GM19238 (cell line): ENCODE measurements around the gene DNAJC4.
A peak's percentile ranks its signal among the peaks of the same experiment; 100 is the strongest.
"Not testable (repeated sequence)": the region's sequence is repeated elsewhere in the genome, so short reads cannot be mapped to it uniquely, and the experiment has no call there.

Experiments used
- DNase-seq: peaks from one replicate; pipeline ENCODE4 v3.0.0; 2011; ENCODE audit warnings: low spot score; ENCODE audit not compliant: insufficient read length

Gene DNAJC4

DNA sequence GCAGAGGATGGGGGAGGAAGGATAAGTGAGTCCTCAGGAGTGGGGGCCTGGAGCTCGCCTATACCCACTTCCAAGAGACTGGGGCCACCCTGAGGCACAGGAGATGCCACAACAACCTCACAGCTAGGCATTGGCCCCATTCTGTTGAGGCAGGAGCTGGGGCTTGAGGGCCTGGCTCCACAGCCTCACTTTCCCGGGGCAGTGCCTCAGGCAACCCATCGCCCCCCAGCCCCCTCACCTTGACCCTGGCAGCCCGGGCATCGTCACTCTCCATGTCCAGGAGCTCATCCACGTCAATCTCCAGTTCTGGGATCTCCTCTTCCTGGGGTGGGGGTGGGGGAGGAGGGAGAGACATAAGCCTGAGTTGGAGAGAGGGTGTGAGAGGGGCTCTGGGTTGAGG is 14.6 kb downstream of the DNAJC4 start:
- DNase-seq = no peak

DNA sequence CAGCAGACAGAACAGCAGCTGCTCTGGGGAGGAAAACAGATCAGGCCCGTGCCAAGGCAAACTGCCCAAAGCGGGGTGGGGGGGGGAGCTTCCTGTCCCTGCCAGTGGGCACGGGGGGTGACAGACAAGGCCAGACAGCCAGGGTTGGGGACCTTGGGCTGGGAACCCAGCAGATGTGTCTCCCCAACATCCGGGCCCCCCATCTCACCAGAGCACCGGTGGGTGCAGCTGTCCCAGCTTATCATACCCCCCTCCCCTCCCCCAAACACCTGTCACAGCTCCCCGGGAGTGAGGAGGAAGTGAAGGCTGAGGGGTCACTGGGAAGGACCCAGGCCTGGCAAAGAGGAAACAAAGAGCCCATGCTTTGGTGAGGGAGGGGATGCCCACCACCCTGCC is 15.1 kb downstream of the DNAJC4 start:
- DNase-seq = no peak

DNA sequence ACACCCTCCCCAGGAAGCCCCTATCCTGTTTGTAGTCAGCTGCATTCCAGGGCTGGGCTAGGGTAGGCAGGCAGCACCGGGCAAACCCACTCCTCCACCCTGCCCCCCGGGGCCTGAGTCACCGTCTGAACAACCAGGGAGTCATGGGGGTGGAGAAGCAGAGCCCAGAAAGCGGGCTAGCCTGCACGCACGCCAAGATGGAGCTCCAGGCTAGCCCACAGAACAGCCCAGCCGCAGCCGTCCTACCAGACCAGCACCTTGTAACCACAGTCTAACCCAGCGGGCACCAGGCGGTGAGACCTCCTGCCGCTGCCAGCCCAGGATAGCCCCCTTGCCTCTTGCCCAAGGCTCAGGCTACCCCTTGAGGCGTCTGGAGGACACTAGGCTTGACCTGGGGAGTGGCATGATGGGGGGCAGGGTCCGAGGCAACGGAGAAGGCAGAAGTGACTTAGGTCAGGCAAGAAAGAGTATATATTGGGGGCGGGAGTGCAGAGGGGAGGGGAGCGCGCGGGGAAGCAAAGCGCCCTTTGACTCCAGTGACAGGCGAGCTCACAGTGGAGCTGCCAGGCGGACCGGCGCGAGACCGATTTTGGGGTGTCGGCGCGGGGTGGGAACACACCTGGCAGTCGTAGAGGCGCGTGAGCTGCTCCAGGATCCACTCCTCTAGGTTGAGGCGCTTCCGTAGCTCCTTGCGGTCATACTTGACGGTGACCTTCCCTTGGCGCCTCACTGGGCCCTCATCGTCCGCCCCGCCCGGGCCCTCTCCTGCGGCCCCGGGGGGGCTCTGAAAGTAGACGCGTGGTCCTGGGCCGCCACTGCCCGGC is 15.7 kb downstream of the DNAJC4 start:
- no peak for DNase-seq

DNA sequence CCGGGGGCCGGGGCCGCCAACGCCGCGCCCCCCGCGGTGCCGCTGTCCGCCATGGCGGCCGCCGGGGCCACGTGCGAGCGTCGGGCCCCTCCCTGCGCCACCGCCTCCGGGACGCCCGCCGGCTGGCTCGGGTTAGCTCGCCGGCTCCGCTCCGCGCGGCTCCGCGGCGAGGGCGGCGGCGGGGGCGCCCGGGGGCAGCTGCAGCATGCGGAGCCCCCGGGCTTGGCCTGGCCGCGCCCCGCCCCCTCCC is 16.2 kb downstream of the DNAJC4 start:
- DNase-seq = not testable (repeated sequence)

DNA sequence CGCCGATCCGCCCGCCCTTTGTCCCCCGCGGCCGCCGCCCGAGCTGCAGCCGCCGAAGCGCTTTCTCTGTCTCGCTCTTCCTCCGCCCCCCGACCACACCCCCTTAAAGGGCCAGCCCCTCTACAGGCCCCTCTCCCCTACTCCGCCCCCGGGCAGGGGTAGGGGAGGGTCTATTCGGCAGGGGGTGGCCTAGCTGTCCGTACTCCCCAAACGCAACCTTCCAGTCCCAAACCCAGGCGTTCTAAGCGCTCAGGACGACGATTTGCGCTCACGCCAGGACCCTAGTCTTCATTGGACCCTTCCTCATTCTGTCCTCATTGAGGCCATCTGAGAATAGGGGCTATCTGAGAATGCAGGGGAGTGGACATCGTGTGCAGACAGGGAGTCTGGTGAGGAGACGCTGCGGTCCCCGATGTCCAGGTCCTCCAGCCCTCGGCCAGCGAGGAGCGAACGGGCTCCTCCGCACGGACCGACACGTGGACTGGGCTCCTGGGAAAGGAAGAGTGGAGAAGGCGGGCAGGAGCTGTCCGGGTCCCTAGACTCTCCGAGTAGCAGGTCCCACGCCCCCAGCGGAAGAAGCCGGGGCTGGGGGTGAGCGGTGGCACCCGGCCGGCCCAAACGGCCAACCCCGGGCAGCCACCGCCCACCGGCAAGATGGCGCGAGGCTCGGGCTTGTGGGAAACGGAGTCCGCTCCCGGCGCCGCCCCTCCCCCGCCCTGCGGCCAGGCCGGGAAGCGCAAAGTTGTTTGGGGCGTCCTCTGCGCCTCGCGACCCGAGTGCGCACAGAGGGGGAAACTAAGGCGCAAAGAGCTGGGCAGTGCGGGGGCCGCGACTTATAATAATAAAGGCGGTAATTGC is 16.8 kb downstream of the DNAJC4 start, which contains the start of gene PPP1R14B:
PPP1R14B (minus strand) TSS at position 73 of the 858 bp plus-strand sequence. CDS start 270 bp downstream, outside the sequence.
- peak; percentile 92 for DNase-seq

DNA sequence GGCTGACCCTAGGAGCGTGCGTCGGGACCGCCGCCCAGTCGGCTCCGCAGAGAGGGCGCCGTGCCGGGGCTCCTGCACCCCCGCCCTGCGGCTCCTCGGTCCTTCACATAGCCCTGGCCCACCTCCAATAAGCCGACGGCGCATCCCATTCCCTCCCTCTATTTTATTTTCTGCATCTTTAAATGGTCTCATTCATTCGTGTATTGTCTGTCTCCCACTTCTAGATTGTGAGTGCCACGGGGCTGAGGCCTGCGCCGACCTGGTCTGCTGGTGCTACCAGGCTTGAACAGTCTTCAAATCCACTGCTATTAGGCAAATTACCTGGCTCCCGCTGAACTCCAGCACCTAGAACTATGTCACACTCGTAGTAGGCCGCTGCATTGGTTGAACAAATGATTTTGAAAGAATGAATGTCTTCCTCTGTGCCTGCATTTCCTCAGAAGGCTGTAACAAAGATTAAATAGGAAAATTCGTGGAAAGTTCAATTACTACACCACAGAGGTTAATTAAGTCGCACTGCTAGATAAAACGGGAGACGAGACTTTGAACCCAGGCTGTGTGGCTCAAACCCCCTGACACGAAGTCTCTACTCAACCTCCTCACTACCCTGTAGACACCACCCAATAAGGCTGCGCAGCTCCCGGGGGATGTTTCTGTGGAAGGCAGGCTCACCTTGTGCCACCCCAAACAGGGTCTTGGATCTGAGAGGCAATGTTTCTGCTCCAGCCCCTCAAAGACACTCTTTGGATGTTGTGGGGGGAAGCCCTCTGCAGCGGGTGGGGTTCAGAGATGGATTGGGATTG is 17.6 kb downstream of the DNAJC4 start:
- no peak for DNase-seq

DNA sequence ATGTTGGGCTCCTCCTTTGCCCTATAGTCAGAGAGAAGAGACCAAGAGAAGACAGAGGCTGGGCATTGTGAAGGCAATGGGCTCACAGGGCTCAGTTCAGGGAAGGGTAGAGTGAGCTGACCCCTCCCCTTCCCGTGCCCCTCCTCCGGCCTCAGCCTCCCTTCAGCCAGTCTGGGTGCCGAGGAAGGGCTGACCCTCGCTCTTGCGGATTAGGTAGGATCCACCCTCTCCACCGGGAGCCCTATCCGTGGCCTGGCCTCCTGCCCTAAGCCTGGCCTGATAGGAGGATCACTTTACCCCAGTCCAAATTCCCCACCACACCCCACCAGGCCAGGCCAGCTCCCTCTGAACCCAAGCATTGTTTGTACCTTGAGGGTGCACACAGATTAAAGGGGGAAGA is 18.2 kb downstream of the DNAJC4 start:
- DNase-seq = no peak

DNA sequence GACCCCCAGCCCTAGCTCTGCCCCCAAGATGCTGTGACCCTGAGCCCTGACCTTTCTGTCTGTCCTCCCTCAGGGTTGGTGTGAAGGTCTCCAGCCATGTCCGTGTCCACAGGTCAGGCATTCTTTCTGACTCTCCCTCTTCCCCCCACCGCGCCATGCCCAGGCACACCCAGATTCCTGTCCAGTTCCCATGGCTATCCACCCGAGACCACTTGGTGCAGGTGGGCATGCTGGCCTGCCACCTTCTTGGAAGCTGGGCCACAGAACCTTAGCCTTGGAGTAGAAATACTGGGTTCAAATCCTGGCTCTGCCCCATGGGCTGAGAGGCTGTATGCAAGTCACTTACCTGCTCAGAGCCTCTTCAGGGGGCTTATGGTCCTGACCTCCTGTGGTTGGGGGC is 18.7 kb downstream of the DNAJC4 start:
- DNase-seq = no peak

DNA sequence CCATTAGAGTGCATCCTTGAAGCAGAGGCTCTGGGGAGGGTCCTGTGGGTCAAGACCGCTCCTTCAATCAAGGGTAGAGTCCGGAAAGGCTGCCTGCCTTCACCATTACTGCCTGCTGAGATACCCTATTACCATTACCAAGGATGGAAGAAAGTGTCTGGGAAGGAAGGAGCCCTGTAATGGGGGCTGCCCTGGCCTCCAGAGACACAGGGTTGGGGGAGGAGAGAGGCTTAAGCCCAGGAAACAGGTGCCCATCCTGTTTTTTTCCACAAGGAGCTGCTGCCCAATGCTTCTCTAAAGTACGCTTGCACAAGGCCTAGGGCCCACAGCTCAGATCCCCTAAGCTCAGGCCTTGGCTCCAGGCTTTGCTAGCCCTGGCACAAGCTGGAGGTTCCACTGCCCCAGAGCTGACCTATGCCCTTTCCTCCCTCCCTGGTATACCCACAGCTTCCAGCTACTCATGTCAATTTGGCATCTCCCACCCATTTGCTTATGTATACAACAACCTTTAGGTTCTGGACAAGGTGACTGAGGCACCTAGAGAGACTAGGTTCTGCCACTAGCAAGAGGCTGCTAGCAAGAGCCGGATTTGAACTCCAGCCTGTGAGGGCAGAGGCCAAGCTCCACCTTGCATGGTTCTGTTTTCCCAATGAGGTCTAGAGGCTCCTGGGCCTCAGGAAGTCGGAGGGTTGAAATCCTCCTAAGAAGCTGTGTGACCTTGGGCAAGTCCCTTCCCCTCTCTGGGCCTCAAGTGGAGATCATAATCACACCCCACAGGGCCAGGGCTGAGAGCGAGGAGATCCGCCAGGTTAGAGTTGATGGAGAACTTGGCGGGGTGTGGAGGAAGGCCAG is 19.4 kb downstream of the DNAJC4 start:
- DNase-seq = no peak

DNA sequence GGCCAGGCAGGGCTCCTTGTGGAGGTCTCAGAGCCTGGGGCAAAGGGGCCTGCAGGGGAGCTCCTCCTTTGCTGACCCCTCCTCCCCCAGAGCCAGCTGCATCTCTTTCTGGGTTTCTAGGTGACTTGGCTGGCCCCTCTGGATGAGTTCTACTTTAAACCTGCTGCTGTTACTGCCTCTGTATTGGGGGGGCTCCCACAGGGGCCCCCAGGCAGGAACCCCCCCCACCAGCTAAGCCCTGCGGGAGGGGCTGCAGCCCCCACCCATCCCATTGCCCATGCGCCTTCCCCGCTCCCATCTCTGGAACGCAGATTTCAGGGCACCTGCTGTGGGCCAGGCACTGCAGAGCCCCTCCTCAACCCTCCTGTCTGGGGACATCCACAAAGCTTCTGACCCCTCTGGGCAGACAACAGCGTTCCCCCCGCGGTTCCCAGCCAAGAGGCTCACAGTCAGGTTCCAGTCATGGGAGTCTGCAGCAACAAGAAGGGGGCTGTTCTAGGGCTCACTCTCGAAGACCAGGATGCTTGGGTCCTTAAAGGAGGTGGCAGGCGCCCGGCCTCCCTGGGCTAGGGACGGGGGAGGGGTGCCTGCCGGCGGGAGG is 20.2 kb downstream of the DNAJC4 start:
- no peak for DNase-seq

DNA sequence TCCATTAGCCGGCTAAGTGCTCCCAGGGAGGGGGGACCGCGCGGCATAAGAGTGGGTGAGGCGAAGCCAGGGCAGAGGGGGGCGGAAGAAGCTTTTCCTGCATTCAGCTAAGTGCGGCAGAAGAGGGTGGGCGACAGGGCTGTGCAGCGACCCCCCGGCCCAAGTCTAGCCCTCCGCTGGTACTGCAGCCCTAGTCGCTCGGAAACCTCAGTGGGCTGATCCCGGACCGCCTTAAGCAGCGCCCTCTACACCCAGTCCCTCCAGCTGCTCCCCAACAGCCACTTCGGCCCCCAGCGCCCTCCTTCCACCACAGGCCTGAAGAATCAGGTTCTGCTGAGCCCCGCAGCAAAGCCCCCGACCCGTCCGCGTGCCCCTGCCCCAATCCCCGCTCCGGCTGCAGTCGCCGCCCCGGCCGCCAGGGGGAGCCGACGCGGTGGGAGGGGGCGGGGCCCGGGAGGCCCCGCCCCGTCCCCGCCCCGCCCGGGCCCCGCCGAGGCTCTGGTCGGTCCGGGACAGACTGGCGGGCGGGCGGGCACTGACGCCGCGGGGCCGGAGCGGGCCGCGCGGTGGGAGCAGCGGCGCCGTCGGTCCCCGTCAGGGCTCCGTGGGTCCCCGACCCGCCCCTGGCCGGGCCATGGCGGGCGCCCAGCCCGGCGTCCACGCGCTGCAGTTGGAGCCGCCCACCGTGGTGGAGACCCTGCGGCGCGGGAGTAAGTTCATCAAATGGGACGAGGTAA is 20.8 kb downstream of the DNAJC4 start, which contains the start of gene PLCB3:
PLCB3 (plus strand) TSS at position 515 of the 737 bp plus-strand sequence; CDS start at position 635, 120 bp downstream.
- DNase-seq = peak; percentile 92

DNA sequence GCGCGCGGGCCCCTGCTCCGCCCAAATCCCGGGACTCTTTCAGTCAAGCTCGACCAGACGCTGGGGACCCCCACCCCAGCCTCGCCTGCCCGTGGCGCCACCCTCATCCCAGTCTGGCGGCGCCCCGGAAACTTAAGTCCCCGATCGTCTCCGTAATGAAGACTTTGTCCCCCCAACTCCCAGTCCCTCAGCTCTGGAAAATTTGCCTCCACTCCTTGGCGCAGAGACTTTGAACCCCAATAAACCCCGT is 21.3 kb downstream of the DNAJC4 start:
- DNase-seq = no peak

DNA sequence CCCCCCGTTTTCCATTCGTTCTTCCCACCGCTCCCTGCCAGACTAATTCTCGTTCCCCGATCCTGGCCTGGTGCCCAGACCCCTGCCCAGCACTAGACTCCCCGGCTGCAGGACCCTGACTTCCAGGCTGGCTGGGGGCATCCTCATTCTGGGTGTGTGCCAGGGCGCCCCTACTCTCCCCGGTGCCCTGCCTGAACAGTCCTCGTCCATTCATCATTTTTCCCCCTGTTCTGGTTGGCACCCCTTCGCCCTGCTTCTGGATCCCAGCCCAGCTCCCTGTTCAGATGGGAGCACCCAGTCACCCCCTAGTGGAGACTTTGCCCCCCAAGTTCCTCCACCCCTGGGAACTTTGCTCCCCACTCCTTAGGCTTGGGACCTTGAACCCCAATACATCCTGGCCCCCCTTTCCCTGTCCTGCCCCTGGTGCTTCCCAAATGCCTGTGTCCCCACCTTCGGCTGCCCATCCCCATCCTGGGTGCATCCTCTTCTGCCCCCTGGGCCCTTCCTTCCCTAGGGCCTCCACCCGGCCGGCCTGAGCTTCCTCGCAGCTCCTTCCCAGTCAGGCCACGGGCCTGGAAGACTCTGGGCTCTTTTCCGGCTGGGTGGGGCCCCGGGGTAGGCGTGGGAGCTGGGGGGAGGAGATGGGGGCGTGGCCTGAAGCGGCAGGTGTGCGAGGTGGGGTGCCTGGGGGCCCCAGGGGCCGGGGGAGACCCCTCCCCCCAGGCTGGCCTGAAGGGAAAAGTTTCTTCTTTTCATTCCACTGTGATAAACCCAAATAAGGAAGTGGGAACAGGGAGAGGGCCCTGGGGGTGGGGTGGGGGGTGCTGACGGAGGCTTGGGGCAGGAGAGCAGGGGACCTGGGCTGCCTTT is 21.9 kb downstream of the DNAJC4 start:
- peak; percentile 64 for DNase-seq

DNA sequence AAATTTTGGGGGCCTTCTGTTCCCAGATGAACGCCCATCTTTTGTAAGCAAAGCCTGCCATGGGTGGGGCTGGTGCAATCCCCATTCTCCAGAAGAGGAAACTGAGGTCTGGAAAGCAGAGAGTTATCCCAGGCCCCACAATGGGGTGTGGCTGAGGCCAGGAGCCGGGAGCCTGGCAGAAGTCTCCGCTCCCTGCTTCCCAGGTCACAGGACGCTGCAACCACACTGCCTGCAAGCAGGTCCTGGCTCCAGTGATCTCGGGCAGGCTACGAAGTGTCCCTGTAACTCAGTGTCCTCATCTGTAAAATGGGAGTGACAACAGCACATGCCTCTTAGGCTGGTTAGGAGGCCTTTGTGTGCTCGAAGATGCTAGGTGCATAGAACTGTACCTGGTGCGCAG is 22.7 kb downstream of the DNAJC4 start:
- no peak for DNase-seq

DNA sequence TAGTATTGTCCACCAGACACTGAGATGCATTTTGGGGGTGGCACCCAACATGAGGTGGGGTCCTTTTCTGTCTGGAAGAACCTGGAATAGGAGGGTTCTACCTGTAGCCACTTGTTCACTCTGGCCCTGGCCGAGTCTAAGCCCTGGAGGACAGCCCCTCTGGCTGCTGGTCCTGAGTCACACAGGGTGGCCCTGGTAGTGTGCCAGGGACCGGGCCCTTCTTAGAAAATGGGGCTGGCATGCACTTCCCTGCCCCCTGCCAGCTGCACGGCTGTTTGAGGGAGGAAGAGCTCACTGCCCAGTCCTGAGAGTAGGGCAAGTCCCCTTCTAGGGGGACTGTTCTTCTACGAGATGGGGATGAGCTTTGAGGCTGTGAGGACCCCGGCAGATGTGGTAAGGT is 23.1 kb downstream of the DNAJC4 start:
- DNase-seq = no peak

DNA sequence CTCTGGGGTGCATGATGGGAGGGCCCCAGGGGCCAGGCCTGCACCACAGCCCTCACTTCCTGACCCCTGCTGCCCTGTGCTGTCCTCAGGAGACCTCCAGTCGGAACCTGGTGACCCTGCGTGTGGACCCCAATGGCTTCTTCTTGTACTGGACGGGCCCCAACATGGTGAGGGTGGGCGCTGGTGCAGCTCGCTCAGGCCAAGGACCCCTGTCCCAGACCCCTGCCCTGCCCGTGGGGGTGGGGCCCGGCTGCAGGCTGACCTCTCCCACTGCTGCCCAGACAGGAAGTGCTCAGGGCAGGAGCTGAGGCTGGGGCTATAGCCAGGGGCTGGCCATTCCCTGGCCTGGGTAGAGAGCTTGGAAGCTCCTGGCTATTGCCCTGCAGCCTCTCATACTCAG is 24.0 kb downstream of the DNAJC4 start:
- DNase-seq = no peak

DNA sequence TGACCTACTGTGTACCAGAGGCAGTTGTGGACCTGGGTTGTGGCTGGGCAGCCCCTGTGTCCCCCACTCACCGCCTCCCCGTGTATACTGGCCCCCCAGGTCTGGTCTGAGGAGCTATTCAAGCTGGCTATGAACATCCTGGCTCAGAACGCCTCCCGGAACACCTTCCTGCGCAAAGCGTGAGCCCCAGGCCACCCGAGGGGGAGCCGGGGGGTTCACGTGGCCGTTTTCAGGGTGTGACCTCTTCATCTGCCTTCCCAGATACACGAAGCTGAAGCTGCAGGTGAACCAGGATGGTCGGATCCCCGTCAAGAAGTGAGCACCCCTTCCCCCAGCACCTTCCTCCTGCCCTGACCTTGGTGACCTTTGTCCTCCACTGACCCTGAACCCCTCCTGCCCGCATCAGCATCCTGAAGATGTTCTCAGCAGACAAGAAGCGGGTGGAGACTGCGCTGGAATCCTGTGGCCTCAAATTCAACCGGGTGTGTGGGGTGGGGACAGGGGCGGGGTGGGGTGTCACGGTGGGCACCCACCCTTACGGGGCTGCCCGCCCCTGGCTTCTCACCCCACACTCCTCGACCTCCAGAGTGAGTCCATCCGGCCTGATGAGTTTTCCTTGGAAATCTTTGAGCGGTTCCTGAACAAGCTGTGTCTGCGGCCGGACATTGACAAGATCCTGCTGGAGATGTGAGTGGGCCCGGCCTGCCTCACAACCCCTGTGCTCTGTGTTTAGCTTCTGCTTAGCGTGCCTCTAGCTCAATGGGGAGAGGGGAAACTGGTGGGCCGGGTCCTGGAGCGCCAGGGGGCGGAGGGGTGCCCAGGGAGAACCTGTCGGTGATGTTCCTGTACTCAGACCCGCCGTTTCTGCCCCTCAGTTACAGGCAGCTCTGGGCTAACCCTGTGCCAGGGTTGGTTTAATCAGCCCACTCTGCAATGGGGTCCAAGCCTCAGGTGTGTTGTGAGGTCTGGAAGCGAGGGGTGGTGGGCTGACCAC is 25.1 kb downstream of the DNAJC4 start:
- no peak for DNase-seq

DNA sequence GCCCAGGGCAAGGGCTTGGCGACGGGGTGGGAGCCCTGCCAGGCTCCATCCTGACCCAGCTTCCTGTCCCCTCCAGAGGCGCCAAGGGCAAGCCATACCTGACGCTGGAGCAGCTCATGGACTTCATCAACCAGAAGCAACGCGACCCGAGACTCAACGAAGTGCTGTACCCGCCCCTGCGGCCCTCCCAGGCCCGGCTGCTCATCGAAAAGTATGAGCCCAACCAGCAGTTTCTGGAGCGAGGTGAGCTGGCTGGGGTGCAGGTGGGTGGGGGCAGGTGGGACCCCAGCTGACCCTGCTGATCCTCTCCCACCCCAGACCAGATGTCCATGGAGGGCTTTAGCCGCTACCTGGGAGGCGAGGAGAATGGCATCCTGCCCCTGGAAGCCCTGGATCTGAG is 26.0 kb downstream of the DNAJC4 start:
- no peak for DNase-seq
